Measurements from ENCODE around the gene DGKG. TPM values are rescaled to one million over a fixed set of nuclear protein-coding genes. Genes with fewer than 3 reads are reported as not detected.

The DGKG gene
- total and polyA plus RNA-seq, 4 donors, result 0.84 to 7.8 (median 1.7) TPM

GRCh38 chr3:186176373-186176990 is 185.6 kb downstream of the DGKG start:
- Histone ChIP-seq H3K9ac (ENCODE audit: low read depth in 1 of 2, low read length in 2 of 2) (no peak overlapping the region), H3K9me3 (ENCODE audit: control insufficient read depth in 4 of 4, low read length in 3 of 4) (no peaks in the 10 kb centered on the region), H3K36me3 (ENCODE audit: control insufficient read depth in 4 of 4, insufficient read depth in 3 of 4, low read depth in 1 of 4, low read length in 3 of 4) (no peaks in the 10 kb centered on the region), H3K27me3 (ENCODE audit: control insufficient read depth in 4 of 4, insufficient read depth in 4 of 4, low read length in 3 of 4) (no peaks in the 10 kb centered on the region), H3K27ac (ENCODE audit: low read depth in 1 of 2, low read length in 2 of 2) (no peak overlapping the region), H3K4me1 (ENCODE audit: control insufficient read depth in 4 of 4, insufficient read depth in 4 of 4, low read length in 3 of 4) (no peaks in the 10 kb centered on the region), H3K4me3 (ENCODE audit: low read depth in 1 of 3, low read length in 3 of 3) (no peak overlapping the region)
- WGBS, result 38% methylated on average over 6 of the region's 6 CpGs
- no peak for DNase-seq (ENCODE audit: low spot score)
- TF ChIP-seq HNF4A (conservative IDR thresholded peaks at IDR 0.05) (peak in 1 of 2 donors; percentile 19), FOXA1 (IDR thresholded peaks at IDR 0.05) (no peak), REST (IDR thresholded peaks at IDR 0.05) (no peak), NR2F2 (IDR thresholded peaks at IDR 0.05) (no peak), GABPA (IDR thresholded peaks at IDR 0.05 in 1 of 2, conservative IDR thresholded peaks at IDR 0.05 in 1 of 2) (no peak)

- Histone ChIP-seq H3K27ac (ENCODE audit: low read depth in 1 of 2, low read length in 2 of 2) (no peak overlapping the region), H3K27me3 (ENCODE audit: control insufficient read depth in 4 of 4, insufficient read depth in 4 of 4, low read length in 3 of 4) (no peaks in the 10 kb centered on the region), H3K4me3 (ENCODE audit: low read depth in 1 of 3, low read length in 3 of 3) (no peak overlapping the region), H3K36me3 (ENCODE audit: control insufficient read depth in 4 of 4, insufficient read depth in 3 of 4, low read depth in 1 of 4, low read length in 3 of 4) (no peaks in the 10 kb centered on the region), H3K9ac (ENCODE audit: low read depth in 1 of 2, low read length in 2 of 2) (no peak overlapping the region), H3K9me3 (ENCODE audit: control insufficient read depth in 4 of 4, low read length in 3 of 4) (no peaks in the 10 kb centered on the region), H3K4me1 (ENCODE audit: control insufficient read depth in 4 of 4, insufficient read depth in 4 of 4, low read length in 3 of 4) (no peaks in the 10 kb centered on the region)
- 94% methylated on average over 9 of the region's 9 CpGs for WGBS
- DNase-seq (ENCODE audit: low spot score), result no peak
- no peak for TF ChIP-seq MAX (IDR thresholded peaks at IDR 0.05)
- no peak for TF ChIP-seq ATF3 (IDR thresholded peaks at IDR 0.05)
- no peak for TF ChIP-seq FOXA1 (IDR thresholded peaks at IDR 0.05)
- no peak for TF ChIP-seq TAF1 (conservative IDR thresholded peaks at IDR 0.05)
- TF ChIP-seq RXRA (IDR thresholded peaks at IDR 0.05), result no peak
- TF ChIP-seq JUND (IDR thresholded peaks at IDR 0.05), result no peak
- no peak for TF ChIP-seq HNF4A (conservative IDR thresholded peaks at IDR 0.05)
- no peak for TF ChIP-seq REST (IDR thresholded peaks at IDR 0.05)
- TF ChIP-seq EGR1 (IDR thresholded peaks at IDR 0.05; ENCODE audit: low read depth in 2 of 2), result no peak
- no peak for TF ChIP-seq ZBTB33 (IDR thresholded peaks at IDR 0.05)
- no peak for TF ChIP-seq NR2F2 (IDR thresholded peaks at IDR 0.05)
These were observed 188.7 kb downstream of the DGKG start for GRCh38 chr3:186173224-186173815.

Measured in liver (tissue), 9 donors.